Type B pancreatic cell (in vitro differentiated cells): ENCODE results near the gene ADPGK. TPM values are rescaled to one million over a fixed set of nuclear protein-coding genes. Genes with fewer than 3 reads are reported as not detected.

Experiments
- DNase-seq: peaks from one replicate; pipeline ENCODE4 v3.0.0; 2021; ENCODE audit warnings: mixed read lengths; ENCODE audit not compliant: unreplicated experiment; ENCODE audit errors: extremely low spot score
- H3K27ac Mint-ChIP-seq: 2 replicates; pipeline ENCODE4 v1.8.0; 2021; ENCODE audit warnings: mild to moderate bottlenecking, mixed read lengths
- H3K27me3 Mint-ChIP-seq: 2 replicates; pipeline ENCODE4 v1.8.0; 2021; ENCODE audit warnings: mixed read lengths
- H3K36me3 Mint-ChIP-seq: 2 replicates; pipeline ENCODE4 v1.8.0; 2021; ENCODE audit warnings: mixed read lengths
- H3K4me1 Mint-ChIP-seq: one replicate; pipeline ENCODE4 v1.8.0; 2021; ENCODE audit warnings: mixed read lengths; ENCODE audit not compliant: unreplicated experiment
- H3K4me3 Mint-ChIP-seq: 2 replicates; pipeline ENCODE4 v1.8.0; 2021; ENCODE audit warnings: mild to moderate bottlenecking, mixed read lengths
- H3K9me3 Mint-ChIP-seq: 2 replicates; pipeline ENCODE4 v1.8.0; 2021; ENCODE audit warnings: mixed read lengths
- CTCF ChIP-seq: fragments of 200-600 bp; sonication (generic); conservative IDR thresholded peaks from 2 replicates; pipeline ENCODE4 v1.5.0; 2021; ENCODE audit warnings: antibody characterized with exemption, mild to moderate bottlenecking
- total RNA-seq: library from RNA; stranded (reverse); gene quantifications from 2 replicates; pipeline ENCODE4 v1.2.1, GENCODE V29; 2021; ENCODE audit warnings: low replicate concordance

Gene ADPGK
- total RNA-seq, 1 donor from 2014 or later = 46.9 TPM

- TF ChIP-seq CTCF = no peak
- no peaks in the 10 kb centered on the region for H3K9me3 Mint-ChIP-seq
- no peaks in the 10 kb centered on the region for H3K27me3 Mint-ChIP-seq
- no peak overlapping the region for H3K27ac Mint-ChIP-seq
- H3K4me1 Mint-ChIP-seq = no peaks in the 10 kb centered on the region
- peaks cover 54% of the 10 kb centered on the region for H3K36me3 Mint-ChIP-seq
- DNase-seq = no peak
- no peak overlapping the region for H3K4me3 Mint-ChIP-seq
Measured at GRCh38 chr15:72764656-72765055, 18.9 kb downstream of the ADPGK start.

GRCh38 chr15:72760590-72761260, 22.8 kb downstream of the ADPGK start:
- no peak for DNase-seq
- Mint-ChIP-seq H3K4me1 (no peaks in the 10 kb centered on the region), H3K4me3 (no peak overlapping the region), H3K27me3 (no peaks in the 10 kb centered on the region), H3K9me3 (no peaks in the 10 kb centered on the region), H3K27ac (no peak overlapping the region), H3K36me3 (peaks cover 30% of the 10 kb centered on the region)
- no peak for TF ChIP-seq CTCF

- no peaks in the 10 kb centered on the region for H3K9me3 Mint-ChIP-seq
- no peaks in the 10 kb centered on the region for H3K4me1 Mint-ChIP-seq
- TF ChIP-seq CTCF = no peak
- no peak overlapping the region for H3K27ac Mint-ChIP-seq
- H3K27me3 Mint-ChIP-seq = no peaks in the 10 kb centered on the region
- peaks cover 25% of the 10 kb centered on the region for H3K36me3 Mint-ChIP-seq
- no peak for DNase-seq
- H3K4me3 Mint-ChIP-seq = no peak overlapping the region
Measured at GRCh38 chr15:72758182-72758581, 25.4 kb downstream of the ADPGK start.

- Mint-ChIP-seq H3K36me3 (peaks cover 10% of the 10 kb centered on the region), H3K4me1 (no peaks in the 10 kb centered on the region), H3K4me3 (no peak overlapping the region), H3K9me3 (no peaks in the 10 kb centered on the region), H3K27me3 (no peaks in the 10 kb centered on the region), H3K27ac (no peak overlapping the region)
- no peak for TF ChIP-seq CTCF
- no peak for DNase-seq
Measured at GRCh38 chr15:72754096-72754495, 29.5 kb downstream of the ADPGK start.

- Mint-ChIP-seq H3K27ac (no peak overlapping the region), H3K36me3 (peaks cover 9% of the 10 kb centered on the region), H3K9me3 (no peaks in the 10 kb centered on the region), H3K4me3 (no peak overlapping the region), H3K27me3 (no peaks in the 10 kb centered on the region), H3K4me1 (no peaks in the 10 kb centered on the region)
- no peak for TF ChIP-seq CTCF
- no peak for DNase-seq
Measured at GRCh38 chr15:72751751-72752455, 31.7 kb downstream of the ADPGK start.
